ENCODE measurements around the gene ATP9A. TPM values are rescaled to one million over a fixed set of nuclear protein-coding genes. Genes with fewer than 3 reads are reported as not detected.

Gene ATP9A
- total RNA-seq, 1 experiment from 2014 or later: 12.1 TPM

DNA sequence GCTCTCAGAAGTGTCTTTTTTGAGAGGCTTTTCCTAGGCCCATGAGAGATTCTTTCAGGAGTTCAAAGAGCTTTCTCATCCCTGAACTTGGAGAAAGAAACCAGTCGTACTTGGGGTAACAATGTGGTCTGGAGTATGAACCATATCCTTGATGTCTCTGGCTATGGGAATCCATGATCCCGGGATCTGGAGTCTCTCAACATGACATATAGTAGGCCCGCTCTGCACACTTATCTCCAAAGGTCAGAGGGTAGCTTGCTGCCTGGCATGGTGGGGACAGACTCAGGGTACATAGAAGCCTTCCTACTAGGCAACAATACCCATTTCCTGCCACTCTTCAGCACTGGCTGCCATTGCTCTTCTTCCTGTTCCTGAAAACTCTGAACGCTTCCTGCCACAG lies 183.5 kb downstream of the ATP9A start:
- H3K79me1 ChIP-seq (ENCODE audit: insufficient read depth, low read depth, low read length, poor library complexity, severe bottlenecking): no peaks in the 10 kb centered on the region
- no peak overlapping the region for H3K56ac ChIP-seq (ENCODE audit: insufficient read length, low read depth, low read length)
- no peak overlapping the region for H4K8ac ChIP-seq (replicated peaks; ENCODE audit: insufficient read length, low read depth, low read length)
- no peaks in the 10 kb centered on the region for H3K36me3 Mint-ChIP-seq (ENCODE audit: insufficient read depth in 1 of 3, low read depth in 3 of 3)
- no peak overlapping the region for H3K4me3 Mint-ChIP-seq
- no peak overlapping the region for H2AK5ac ChIP-seq (ENCODE audit: insufficient read length, low read length)
- no peak overlapping the region for H4K5ac ChIP-seq (ENCODE audit: insufficient read length, low read depth, low read length)
- H3K23ac ChIP-seq (ENCODE audit: insufficient read length, low read depth, low read length): no peak overlapping the region
- no peak overlapping the region; a peak in 1 of 7 replicates for H3K27ac Mint-ChIP-seq
- H3K27me3 ChIP-seq (ENCODE audit: insufficient read depth, low read length): no peaks in the 10 kb centered on the region
- H2BK12ac ChIP-seq (ENCODE audit: insufficient read length, low read depth, low read length): no peak overlapping the region
- no peak overlapping the region for H3K27ac ChIP-seq (ENCODE audit: insufficient read length, low read depth, low read length)
- no peak overlapping the region for H4K91ac ChIP-seq (ENCODE audit: insufficient read length, low read depth, low read length)
- H2BK15ac ChIP-seq (ENCODE audit: low read depth, low read length): no peak overlapping the region
- DNase-seq: no peak
- no peaks in the 10 kb centered on the region for H3K9me3 Mint-ChIP-seq
- H3K4me2 ChIP-seq (ENCODE audit: insufficient read depth, insufficient read length, low read length): no peak overlapping the region
- TF ChIP-seq, protein P1, sequence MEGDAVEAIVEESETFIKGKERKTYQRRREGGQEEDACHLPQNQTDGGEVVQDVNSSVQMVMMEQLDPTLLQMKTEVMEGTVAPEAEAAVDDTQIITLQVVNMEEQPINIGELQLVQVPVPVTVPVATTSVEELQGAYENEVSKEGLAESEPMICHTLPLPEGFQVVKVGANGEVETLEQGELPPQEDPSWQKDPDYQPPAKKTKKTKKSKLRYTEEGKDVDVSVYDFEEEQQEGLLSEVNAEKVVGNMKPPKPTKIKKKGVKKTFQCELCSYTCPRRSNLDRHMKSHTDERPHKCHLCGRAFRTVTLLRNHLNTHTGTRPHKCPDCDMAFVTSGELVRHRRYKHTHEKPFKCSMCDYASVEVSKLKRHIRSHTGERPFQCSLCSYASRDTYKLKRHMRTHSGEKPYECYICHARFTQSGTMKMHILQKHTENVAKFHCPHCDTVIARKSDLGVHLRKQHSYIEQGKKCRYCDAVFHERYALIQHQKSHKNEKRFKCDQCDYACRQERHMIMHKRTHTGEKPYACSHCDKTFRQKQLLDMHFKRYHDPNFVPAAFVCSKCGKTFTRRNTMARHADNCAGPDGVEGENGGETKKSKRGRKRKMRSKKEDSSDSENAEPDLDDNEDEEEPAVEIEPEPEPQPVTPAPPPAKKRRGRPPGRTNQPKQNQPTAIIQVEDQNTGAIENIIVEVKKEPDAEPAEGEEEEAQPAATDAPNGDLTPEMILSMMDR (conservative IDR thresholded peaks at IDR 0.05): no peak
- no peak overlapping the region for H3K18ac ChIP-seq (ENCODE audit: insufficient read length, low read depth, low read length)
- no peak overlapping the region for H2BK5ac ChIP-seq (ENCODE audit: insufficient read length, low read length)
- no peak overlapping the region for H3K4ac ChIP-seq (ENCODE audit: low read depth, low read length)
- no peak overlapping the region for H2AFZ ChIP-seq (ENCODE audit: low read length)
- peaks cover 16% of the 10 kb centered on the region for H3K27me3 Mint-ChIP-seq (ENCODE audit: low read depth)
- H2BK120ac ChIP-seq (ENCODE audit: low read depth, low read length, poor library complexity, severe bottlenecking): no peak overlapping the region
- no CpG with 5 or more reads among the region's 4 CpGs for WGBS (ENCODE audit: extremely low coverage, insufficient read length, low lambda C conversion rate)
- H3K4me1 ChIP-seq (ENCODE audit: insufficient read depth, low read length): no peaks in the 10 kb centered on the region
- H3K9ac ChIP-seq (ENCODE audit: extremely low read depth, insufficient read length, low read length): no peak overlapping the region
- H3T11ph ChIP-seq (ENCODE audit: low read length): no peak overlapping the region
- no peak overlapping the region for H3K14ac ChIP-seq (ENCODE audit: insufficient read depth, low read length)
- no peaks in the 10 kb centered on the region for H4K20me1 ChIP-seq (ENCODE audit: control insufficient read depth, insufficient read depth, insufficient read length)
- H3K79me2 ChIP-seq (ENCODE audit: insufficient read depth, low read length): no peaks in the 10 kb centered on the region
- H3K9me3 ChIP-seq (ENCODE audit: control insufficient read depth, low read depth, low read length): no peaks in the 10 kb centered on the region
- no peaks in the 10 kb centered on the region for H3K4me1 Mint-ChIP-seq
- no peak overlapping the region for H2BK20ac ChIP-seq (ENCODE audit: low read depth, low read length, poor library complexity, severe bottlenecking)
- H3K23me2 ChIP-seq (ENCODE audit: insufficient read length, low read depth, low read length, poor library complexity, severe bottlenecking): no peaks in the 10 kb centered on the region

Measured in H9 (cell line).